NOMO-1 (cell line): Measurements from ENCODE around the gene ZNF20.

Source experiments
- DNase-seq, 2 experiments: peaks; one replicate each; lab custom pipeline; 2025; ENCODE audit not compliant: unreplicated experiment in 2 of 2; lab: John Stamatoyannopoulos, UW

The ZNF20 gene

GRCh38 chr19:12139885-12140544 lies at the start of gene ZNF20:
ZNF20 (minus strand) TSS chr19:12140350; CDS start chr19:12140182, 168 bp downstream.
- DNase-seq, result peak; percentile 90 to 92

GRCh38 chr19:12187625-12188024 lies 47.5 kb upstream of the ZNF20 start:
- no peak for DNase-seq

- no peak for DNase-seq
Observed at GRCh38 chr19:12180377-12180776, 40.2 kb upstream of the ZNF20 start.

GRCh38 chr19:12166626-12167025 lies 26.5 kb upstream of the ZNF20 start:
- DNase-seq, result no peak

- peak in 1 of 2 experiments; percentile 1 for DNase-seq
Observed at GRCh38 chr19:12163826-12164225, 23.7 kb upstream of the ZNF20 start.

- peak; percentile 90 to 94 for DNase-seq
Observed at GRCh38 chr19:12162882-12163806, 23.0 kb upstream of the ZNF20 start, which contains the start of gene ZNF136. ZNF136 (plus strand) TSS chr19:12163096; CDS start chr19:12163204, 108 bp downstream.

GRCh38 chr19:12162513-12162881 lies 22.3 kb upstream of the ZNF20 start:
- DNase-seq, result no peak

GRCh38 chr19:12159773-12160414 lies 19.7 kb upstream of the ZNF20 start:
- DNase-seq, result no peak

- DNase-seq, result no peak
Observed at GRCh38 chr19:12156223-12157058, 16.3 kb upstream of the ZNF20 start, which contains the start of gene ZNF625. ZNF625 (minus strand) TSS chr19:12156734; CDS start chr19:12156558, 176 bp downstream.

GRCh38 chr19:12155324-12155860 lies 15.2 kb upstream of the ZNF20 start:
- DNase-seq, result no peak

- no peak for DNase-seq
Observed at GRCh38 chr19:12145348-12145747, 5.2 kb upstream of the ZNF20 start.

- DNase-seq, result no peak
Observed at GRCh38 chr19:12141405-12141736, 1.2 kb upstream of the ZNF20 start.

GRCh38 chr19:12140545-12141404 lies 625 bp upstream of the ZNF20 start:
- peak; percentile 74 to 85 for DNase-seq

GRCh38 chr19:12139269-12139668 lies 881 bp downstream of the ZNF20 start:
- no peak for DNase-seq

- no peak for DNase-seq
Observed at GRCh38 chr19:12137221-12137940, 2.8 kb downstream of the ZNF20 start.

GRCh38 chr19:12133069-12133468 lies 7.1 kb downstream of the ZNF20 start:
- no peak for DNase-seq

- no peak for DNase-seq
Observed at GRCh38 chr19:12126707-12127106, 13.4 kb downstream of the ZNF20 start.

GRCh38 chr19:12117201-12117970 lies 22.8 kb downstream of the ZNF20 start:
- DNase-seq, result no peak
